HepG2 (cell line): Measurements from ENCODE around the gene CCBE1. TPM values are rescaled to one million over a fixed set of nuclear protein-coding genes. Genes with fewer than 3 reads are reported as not detected.

Source experiments
- ATAC-seq: fragments of 200-7000 bp; cut with Tn5 transposase; 3 replicates; pipeline ENCODE4 v1.9.1; 2020; ENCODE audit warnings: mild to moderate bottlenecking, moderate library complexity
- BruUV-seq: library from RNA; stranded (reverse); fragments of 400-500 nt; replicated peaks from 2 replicates; lab custom pipeline; 2021; lab: Mats Ljungman, UMichigan
- CTCF ChIA-PET: fragments of 300-600 bp; formaldehyde crosslinking; extraction: SDS; loops from one replicate; lab custom pipeline; 2021; ENCODE audit warnings: low total read pairs, inconsistent platforms, low intra/inter-chr PET ratio; lab: Yijun Ruan, JAX
- POLR2A ChIA-PET: fragments of 350-600 bp; sonication (Branson Sonifier 250); formaldehyde crosslinking; loops from one replicate; lab custom pipeline; 2020; ENCODE audit warnings: antibody characterized with exemption, inconsistent platforms; lab: Yijun Ruan, JAX
- DNase-seq: peaks from one replicate; pipeline ENCODE4 v3.0.0-alpha.2; 2015; ENCODE audit warnings: low spot score
- FAIRE-seq: peaks from 3 replicates; lab custom pipeline; 2011; peaks lifted over from hg19 to GRCh38; lab: Jason Lieb, UNC
- H2AFZ ChIP-seq: one replicate; pipeline ENCODE4 v1.6.1; 2011; ENCODE audit warnings: low read length, inconsistent platforms
- H3K27ac ChIP-seq: fragments of 300-600 bp; 3 replicates; pipeline ENCODE4 v1.8.0; 2011; ENCODE audit warnings: mixed run types, mild to moderate bottlenecking, mixed read lengths, low read length, inconsistent platforms; ENCODE audit not compliant: insufficient read depth; ENCODE audit errors: extremely low read length
- H3K27me3 ChIP-seq, 2 experiments: fragments of 200-600 bp in 1 of 2; 2 replicates in 1 of 2; 3 replicates in 1 of 2; pipeline versions ENCODE4 v1.6.0 to v1.8.0; 2011; ENCODE audit warnings: low read length in 2 of 2, mild to moderate bottlenecking in 2 of 2, moderate library complexity in 2 of 2, inconsistent platforms in 1 of 2; ENCODE audit not compliant: insufficient read depth in 2 of 2, control insufficient read depth in 1 of 2
- H3K36me3 ChIP-seq, 2 experiments: fragments of 200-600 bp in 1 of 2; replicated peaks in 1 of 2; 2 replicates in 1 of 2; 3 replicates in 1 of 2; pipeline versions ENCODE4 v1.5.1 to v1.8.0; 2011; ENCODE audit warnings: low read length in 2 of 2, inconsistent platforms in 1 of 2; ENCODE audit not compliant: insufficient read depth in 2 of 2, control insufficient read depth in 1 of 2
- H3K4me1 ChIP-seq: 2 replicates; pipeline ENCODE4 v1.5.1; 2012; ENCODE audit warnings: low read length, inconsistent platforms; ENCODE audit not compliant: insufficient read depth
- H3K4me2 ChIP-seq: 2 replicates; pipeline ENCODE4 v1.6.0; 2011; ENCODE audit warnings: low read depth, low read length, inconsistent platforms
- H3K4me3 ChIP-seq, 3 experiments: fragments of 200-600 bp in 1 of 3; sonication (generic), shearing (Covaris generic) in 1 of 3; replicated peaks in 1 of 3; 2 replicates each; pipeline ENCODE4 v1.5.1; 2011 to 2016; ENCODE audit warnings: low read length in 3 of 3, inconsistent platforms in 2 of 3, low read depth in 2 of 3, mild to moderate bottlenecking in 2 of 3, control low read depth in 1 of 3, mixed read lengths in 1 of 3; ENCODE audit not compliant: insufficient read depth in 1 of 3
- H3K79me2 ChIP-seq: one replicate; pipeline ENCODE4 v1.6.1; 2011; ENCODE audit warnings: low read length, inconsistent platforms; ENCODE audit not compliant: insufficient read depth
- H3K9ac ChIP-seq: 2 replicates; pipeline ENCODE4 v1.6.0; 2011; ENCODE audit warnings: mild to moderate bottlenecking, low read depth, low read length, inconsistent platforms; ENCODE audit not compliant: insufficient read depth
- H3K9me3 ChIP-seq: 2 replicates; pipeline ENCODE4 v1.5.1; 2012; ENCODE audit warnings: mild to moderate bottlenecking, low read length
- H4K20me1 ChIP-seq: 2 replicates; pipeline ENCODE4 v1.6.0; 2011; ENCODE audit warnings: inconsistent platforms, mild to moderate bottlenecking, low read length, moderate library complexity; ENCODE audit not compliant: insufficient read depth
- CBX5 ChIP-seq: sonication (generic); formaldehyde crosslinking; IDR thresholded peaks from 2 replicates; pipeline ENCODE4 v1.4.0; 2020; ENCODE audit warnings: missing genetic modification reagents, borderline replicate concordance
- CERS6 ChIP-seq: sonication (generic); formaldehyde crosslinking; IDR thresholded peaks from 2 replicates; pipeline ENCODE4 v1.5.0; 2020; ENCODE audit warnings: missing genetic modification reagents
- CTCF ChIP-seq: sonication (generic); formaldehyde crosslinking; IDR thresholded peaks from 2 replicates; pipeline ENCODE4 v1.5.0; 2020; ENCODE audit warnings: mild to moderate bottlenecking, missing genetic modification reagents, moderate library complexity
- GMEB2 ChIP-seq: IDR thresholded peaks from 2 replicates; pipeline ENCODE4 v1.6.1; 2016; ENCODE audit warnings: missing biosample characterization, missing genetic modification reagents, low read depth
- KDM5B ChIP-seq: sonication (generic); formaldehyde crosslinking; IDR thresholded peaks from 2 replicates; pipeline ENCODE4 v1.4.0; 2020; ENCODE audit warnings: missing genetic modification reagents, mild to moderate bottlenecking, borderline replicate concordance
- NFIC ChIP-seq: IDR thresholded peaks from 2 replicates; pipeline ENCODE4 v1.6.1; 2012; ENCODE audit warnings: mild to moderate bottlenecking, low read length, inconsistent platforms
- SP140L ChIP-seq: sonication (generic); formaldehyde crosslinking; IDR thresholded peaks from 2 replicates; pipeline ENCODE4 v1.4.0; 2020; ENCODE audit warnings: missing genetic modification reagents, borderline replicate concordance
- ZNF501 ChIP-seq: sonication (generic); formaldehyde crosslinking; IDR thresholded peaks from 2 replicates; pipeline ENCODE4 v1.5.1; 2020; ENCODE audit warnings: mild to moderate bottlenecking, moderate library complexity, missing genetic modification reagents
- ZNF878 ChIP-seq: sonication (generic); formaldehyde crosslinking; IDR thresholded peaks from 2 replicates; pipeline ENCODE4 v1.8.1; 2023; ENCODE audit warnings: mild to moderate bottlenecking, missing genetic modification reagents, moderate library complexity
- ZXDC ChIP-seq: sonication (generic); formaldehyde crosslinking; IDR thresholded peaks from 2 replicates; pipeline ENCODE4 v1.5.0; 2020; ENCODE audit warnings: mild to moderate bottlenecking, missing genetic modification reagents
- WGBS: methylation state at CpG from one replicate; pipeline ENCODE4 v1.1.6; 2017; ENCODE audit warnings: low lambda C conversion rate; 5-methylcytosine and 5-hydroxymethylcytosine counted together
- in situ Hi-C: cut with HindIII; loops from 2 replicates; pipeline ENCODE4 v1.10.0; 2017; ENCODE audit warnings: low pct_unique_long_range_greater_than_20kb; ENCODE audit not compliant: extremely low pct_ligation_motif_present
- intact Hi-C: fragments of 100-400 bp; cut with micrococcal nuclease; formaldehyde crosslinking; loops from one replicate; pipeline ENCODE4 v1.10.0; 2022; ENCODE audit not compliant: unreplicated experiment
- polyA plus RNA-seq, 8 experiments: library from polyadenylated mRNA; depleted of rRNA in 3 of 8; stranded (reverse) in 7 of 8; unstranded in 1 of 8; fragments of >200 nt; fragmentation: Illumina TruSeq in 4 of 8; extraction: Trizol in 4 of 8; gene quantifications; 2 replicates each; pipeline versions ENCODE4 v1.2.1 to v1.2.3, GENCODE V29; 2011 to 2016; ENCODE audit warnings: low read depth in 4 of 8, missing spikeins in 1 of 8, mixed read lengths in 1 of 8; ENCODE audit not compliant: insufficient read depth in 1 of 8
- total RNA-seq, 5 experiments: library from RNA; depleted of rRNA; stranded (reverse); fragments of >200 nt; fragmentation: Illumina TruSeq; extraction: Trizol; gene quantifications; 2 replicates each; pipeline ENCODE4 v1.2.3, GENCODE V29; 2016; ENCODE audit warnings: low read depth in 1 of 5

Gene CCBE1
- total and polyA plus RNA-seq, 2 of the 13 experiments (the other 11 are each of a cell fraction or from before 2014, with no cell fraction given), result not detected

- TF ChIP-seq ZNF501 (CRISPR knock-in tag), result no peak
- no peak for TF ChIP-seq SP140L (CRISPR knock-in tag)
- no peak for TF ChIP-seq ZNF878 (CRISPR knock-in tag)
- no peak for TF ChIP-seq NFIC
- TF ChIP-seq ZXDC (CRISPR knock-in tag), result no peak
- no peak for TF ChIP-seq CBX5
- no peak for TF ChIP-seq CERS6 (CRISPR knock-in tag)
- no peak for TF ChIP-seq CTCF (CRISPR knock-in tag)
- no peak for TF ChIP-seq KDM5B (CRISPR knock-in tag)
- no peak for TF ChIP-seq GMEB2 (CRISPR knock-in tag)
- TF ChIP-seq, all 625 proteins: peak for 0
- 68% methylated on average over 5 of the region's 5 CpGs for WGBS
- no peaks in the 10 kb centered on the region for H4K20me1 ChIP-seq
- no peak for DNase-seq
- no TSS peak for BruUV-seq
- no peaks in the 10 kb centered on the region for H3K9me3 ChIP-seq
- no peaks in the 10 kb centered on the region; a peak in 1 of 5 replicates for H3K27me3 ChIP-seq
- H3K4me1 ChIP-seq, result no peaks in the 10 kb centered on the region
- no peak overlapping the region for H3K9ac ChIP-seq
- ChIA-PET POLR2A (no interaction called here), CTCF (no interaction called here)
- H3K4me2 ChIP-seq, result no peak overlapping the region
- no peak overlapping the region for H3K27ac ChIP-seq
- H2AFZ ChIP-seq, result no peak overlapping the region
- intact Hi-C loops (no loop called here), in situ Hi-C loops (no loop called here)
- no peaks in the 10 kb centered on the region for H3K36me3 ChIP-seq
- FAIRE-seq, result no peak
- ATAC-seq, result no peak
- H3K79me2 ChIP-seq, result no peaks in the 10 kb centered on the region
- H3K4me3 ChIP-seq, result no peak overlapping the region
These were observed 211.8 kb downstream of the CCBE1 start for GRCh38 chr18:59485382-59485781.
